22Rv1 (cell line): ENCODE measurements around the gene GTF2H3.

Experiments
- ZFX ChIP-seq: fragments of 450-650 bp; IDR thresholded peaks from 2 replicates; pipeline ENCODE4 v1.6.1; 2017; ENCODE audit warnings: antibody characterized with exemption, borderline replicate concordance
- TF ChIP-seq, protein P1 (sequence below): fragments of 450-650 bp; IDR thresholded peaks from 2 replicates; pipeline ENCODE4 v1.5.1; 2017; ENCODE audit warnings: mild to moderate bottlenecking

GRCh38 chr12:123643911-123644310 lies 10.3 kb downstream of the GTF2H3 start:
- TF ChIP-seq, protein P1, sequence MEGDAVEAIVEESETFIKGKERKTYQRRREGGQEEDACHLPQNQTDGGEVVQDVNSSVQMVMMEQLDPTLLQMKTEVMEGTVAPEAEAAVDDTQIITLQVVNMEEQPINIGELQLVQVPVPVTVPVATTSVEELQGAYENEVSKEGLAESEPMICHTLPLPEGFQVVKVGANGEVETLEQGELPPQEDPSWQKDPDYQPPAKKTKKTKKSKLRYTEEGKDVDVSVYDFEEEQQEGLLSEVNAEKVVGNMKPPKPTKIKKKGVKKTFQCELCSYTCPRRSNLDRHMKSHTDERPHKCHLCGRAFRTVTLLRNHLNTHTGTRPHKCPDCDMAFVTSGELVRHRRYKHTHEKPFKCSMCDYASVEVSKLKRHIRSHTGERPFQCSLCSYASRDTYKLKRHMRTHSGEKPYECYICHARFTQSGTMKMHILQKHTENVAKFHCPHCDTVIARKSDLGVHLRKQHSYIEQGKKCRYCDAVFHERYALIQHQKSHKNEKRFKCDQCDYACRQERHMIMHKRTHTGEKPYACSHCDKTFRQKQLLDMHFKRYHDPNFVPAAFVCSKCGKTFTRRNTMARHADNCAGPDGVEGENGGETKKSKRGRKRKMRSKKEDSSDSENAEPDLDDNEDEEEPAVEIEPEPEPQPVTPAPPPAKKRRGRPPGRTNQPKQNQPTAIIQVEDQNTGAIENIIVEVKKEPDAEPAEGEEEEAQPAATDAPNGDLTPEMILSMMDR, result no peak
- no peak for TF ChIP-seq ZFX
